ENCODE measurements around the gene DCTN1.
A peak's percentile ranks its signal among the peaks of the same experiment; 100 is the strongest.

Gene DCTN1

GRCh38 chr2:74413001-74413698, 33.0 kb upstream of the DCTN1 start:
- no peak for DNase-seq (ENCODE audit: low read depth)

GRCh38 chr2:74407682-74408081, 27.6 kb upstream of the DCTN1 start:
- no peak for DNase-seq (ENCODE audit: low read depth)

- DNase-seq (ENCODE audit: low read depth), result no peak
These were observed 25.9 kb upstream of the DCTN1 start for GRCh38 chr2:74406035-74406434.

GRCh38 chr2:74401891-74402290, 21.8 kb upstream of the DCTN1 start:
- DNase-seq (ENCODE audit: low read depth), result no peak

GRCh38 chr2:74399785-74400184, 19.7 kb upstream of the DCTN1 start:
- no peak for DNase-seq (ENCODE audit: low read depth)

GRCh38 chr2:74396149-74396548, 16.0 kb upstream of the DCTN1 start:
- no peak for DNase-seq (ENCODE audit: low read depth)

GRCh38 chr2:74393525-74393924, 13.4 kb upstream of the DCTN1 start:
- DNase-seq (ENCODE audit: low read depth), result no peak

- no peak for DNase-seq (ENCODE audit: low read depth)
These were observed 12.3 kb upstream of the DCTN1 start for GRCh38 chr2:74392449-74392743.

- DNase-seq (ENCODE audit: low read depth), result peak; percentile 90
These were observed 11.7 kb upstream of the DCTN1 start for GRCh38 chr2:74391580-74392448.

- DNase-seq (ENCODE audit: low read depth), result no peak
These were observed 11.1 kb upstream of the DCTN1 start for GRCh38 chr2:74391209-74391579.

GRCh38 chr2:74390606-74391005, 10.5 kb upstream of the DCTN1 start:
- DNase-seq (ENCODE audit: low read depth), result no peak

GRCh38 chr2:74387346-74387745, 7.2 kb upstream of the DCTN1 start:
- no peak for DNase-seq (ENCODE audit: low read depth)

- no peak for DNase-seq (ENCODE audit: low read depth)
These were observed 5.3 kb upstream of the DCTN1 start for GRCh38 chr2:74385396-74385795.

- DNase-seq (ENCODE audit: low read depth), result no peak
These were observed 3.9 kb upstream of the DCTN1 start for GRCh38 chr2:74384051-74384450.

- no peak for DNase-seq (ENCODE audit: low read depth)
These were observed 3.1 kb upstream of the DCTN1 start for GRCh38 chr2:74383254-74383653.

- DNase-seq (ENCODE audit: low read depth), result no peak
These were observed 1.6 kb upstream of the DCTN1 start for GRCh38 chr2:74381751-74382150.

GRCh38 chr2:74378007-74378406, 2.1 kb downstream of the DCTN1 start:
- DNase-seq (ENCODE audit: low read depth), result no peak

GRCh38 chr2:74375838-74376237, 4.3 kb downstream of the DCTN1 start:
- DNase-seq (ENCODE audit: low read depth), result no peak

GRCh38 chr2:74374509-74375205, 5.5 kb downstream of the DCTN1 start:
- DNase-seq (ENCODE audit: low read depth), result no peak

- no peak for DNase-seq (ENCODE audit: low read depth)
These were observed 6.1 kb downstream of the DCTN1 start for GRCh38 chr2:74373985-74374384.

- DNase-seq (ENCODE audit: low read depth), result no peak
These were observed 6.9 kb downstream of the DCTN1 start for GRCh38 chr2:74373221-74373676.

- no peak for DNase-seq (ENCODE audit: low read depth)
These were observed 7.4 kb downstream of the DCTN1 start for GRCh38 chr2:74372674-74373073.

GRCh38 chr2:74371421-74371820, 8.7 kb downstream of the DCTN1 start:
- DNase-seq (ENCODE audit: low read depth), result no peak
